Bronchial epithelial cell (primary cell): ENCODE data around the gene FAM124A. TPM values are rescaled to one million over a fixed set of nuclear protein-coding genes. Genes with fewer than 3 reads are reported as not detected.

Source experiments
- DNase-seq: peaks from one replicate; pipeline ENCODE4 v3.0.0-alpha.2; 2010; ENCODE audit warnings: low read depth
- FAIRE-seq: peaks from 2 replicates; lab custom pipeline; 2011; peaks lifted over from hg19 to GRCh38; lab: Jason Lieb, UNC
- H3K27me3 ChIP-seq: 2 replicates; pipeline ENCODE4 v1.5.1; 2011; ENCODE audit warnings: low read length; ENCODE audit not compliant: control insufficient read depth, insufficient read depth
- H3K36me3 ChIP-seq: 2 replicates; pipeline ENCODE4 v1.5.1; 2011; ENCODE audit warnings: low read length; ENCODE audit not compliant: control insufficient read depth, insufficient read depth
- H3K4me3 ChIP-seq: 2 replicates; pipeline ENCODE4 v1.5.1; 2011; ENCODE audit warnings: mild to moderate bottlenecking, low read depth, low read length, control low read depth
- total RNA-seq: library from RNA; depleted of rRNA; stranded (reverse); fragments of >200 nt; gene quantifications from 2 replicates; pipeline ENCODE4 v1.2.1, GENCODE V29; 2014
- TF ChIP-seq, protein P1 (sequence below): IDR thresholded peaks from 2 replicates; pipeline ENCODE4 v1.5.1; 2011; ENCODE audit warnings: mild to moderate bottlenecking, moderate library complexity, low read length, control low read depth, inconsistent platforms; ENCODE audit not compliant: insufficient read depth, severe bottlenecking

FAM124A gene
- total RNA-seq, 1 donor from 2014 or later = not detected

DNA sequence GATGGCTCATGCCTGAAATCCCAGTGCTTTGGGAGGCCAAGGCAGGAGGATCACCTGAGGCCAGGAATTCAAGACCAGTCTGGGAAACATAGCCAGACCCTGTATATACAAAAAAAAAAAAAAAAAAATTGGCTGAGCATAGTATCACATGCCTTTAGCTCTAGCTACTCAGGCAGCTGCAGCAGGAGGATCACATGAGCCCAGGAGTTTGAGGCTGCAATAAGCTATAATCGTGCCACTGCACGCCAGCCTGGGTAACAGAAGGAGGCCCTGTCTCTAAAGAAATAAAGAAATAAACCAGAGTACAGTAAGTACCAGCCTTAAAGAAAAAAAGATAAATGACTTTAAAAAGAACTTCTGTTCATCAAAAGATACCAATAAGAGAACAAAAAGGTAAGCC, 52.9 kb downstream of the FAM124A start:
- H3K4me3 ChIP-seq = no peak overlapping the region
- FAIRE-seq (no peak), DNase-seq (no peak)
- H3K27me3 ChIP-seq = no peaks in the 10 kb centered on the region
- TF ChIP-seq, protein P1, sequence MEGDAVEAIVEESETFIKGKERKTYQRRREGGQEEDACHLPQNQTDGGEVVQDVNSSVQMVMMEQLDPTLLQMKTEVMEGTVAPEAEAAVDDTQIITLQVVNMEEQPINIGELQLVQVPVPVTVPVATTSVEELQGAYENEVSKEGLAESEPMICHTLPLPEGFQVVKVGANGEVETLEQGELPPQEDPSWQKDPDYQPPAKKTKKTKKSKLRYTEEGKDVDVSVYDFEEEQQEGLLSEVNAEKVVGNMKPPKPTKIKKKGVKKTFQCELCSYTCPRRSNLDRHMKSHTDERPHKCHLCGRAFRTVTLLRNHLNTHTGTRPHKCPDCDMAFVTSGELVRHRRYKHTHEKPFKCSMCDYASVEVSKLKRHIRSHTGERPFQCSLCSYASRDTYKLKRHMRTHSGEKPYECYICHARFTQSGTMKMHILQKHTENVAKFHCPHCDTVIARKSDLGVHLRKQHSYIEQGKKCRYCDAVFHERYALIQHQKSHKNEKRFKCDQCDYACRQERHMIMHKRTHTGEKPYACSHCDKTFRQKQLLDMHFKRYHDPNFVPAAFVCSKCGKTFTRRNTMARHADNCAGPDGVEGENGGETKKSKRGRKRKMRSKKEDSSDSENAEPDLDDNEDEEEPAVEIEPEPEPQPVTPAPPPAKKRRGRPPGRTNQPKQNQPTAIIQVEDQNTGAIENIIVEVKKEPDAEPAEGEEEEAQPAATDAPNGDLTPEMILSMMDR = no peak
- no peaks in the 10 kb centered on the region for H3K36me3 ChIP-seq

DNA sequence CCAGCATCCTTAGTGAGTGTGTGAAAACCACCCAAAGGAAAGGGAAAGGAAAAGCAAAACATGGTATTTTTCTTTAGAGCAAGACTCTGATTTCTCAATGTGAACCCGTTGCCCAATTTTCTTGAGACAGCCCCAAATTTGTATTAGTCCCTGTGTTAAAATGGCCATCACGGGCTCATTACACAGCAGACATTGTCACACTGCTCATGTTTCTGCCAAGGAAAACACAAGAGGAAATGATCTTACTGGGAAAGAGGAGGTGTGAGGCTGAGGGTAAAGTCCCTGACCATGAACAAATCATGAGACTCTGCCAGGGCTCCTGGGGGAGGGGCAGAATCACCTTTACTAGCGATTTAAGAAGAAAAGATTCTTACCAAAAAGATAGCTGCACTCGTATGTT, 54.4 kb downstream of the FAM124A start:
- Histone ChIP-seq H3K27me3 (no peaks in the 10 kb centered on the region), H3K4me3 (no peak overlapping the region), H3K36me3 (no peaks in the 10 kb centered on the region)
- TF ChIP-seq, protein P1 = no peak
- FAIRE-seq (no peak), DNase-seq (no peak)

DNA sequence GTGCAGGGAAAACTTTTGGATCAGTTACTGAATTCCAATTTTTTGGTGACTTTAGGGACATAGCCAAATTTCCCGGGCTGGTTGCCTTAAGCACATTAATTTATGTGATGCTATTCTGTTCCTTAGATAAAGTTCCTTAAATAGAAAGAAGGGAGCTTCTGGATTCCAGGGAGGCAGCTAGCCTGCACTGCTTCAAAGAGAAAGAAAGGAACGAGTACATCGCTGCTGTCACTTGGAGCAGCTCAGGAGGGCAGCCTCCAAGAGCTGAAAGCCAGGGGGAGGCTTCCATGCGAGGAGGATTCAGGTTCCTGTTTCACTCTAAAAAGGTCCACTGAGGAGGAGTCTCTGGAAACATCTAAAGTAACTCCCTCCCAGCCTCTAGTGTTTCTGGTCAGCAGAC, 55.7 kb downstream of the FAM124A start:
- Histone ChIP-seq H3K27me3 (no peaks in the 10 kb centered on the region), H3K36me3 (no peaks in the 10 kb centered on the region), H3K4me3 (no peak overlapping the region)
- FAIRE-seq (no peak), DNase-seq (no peak)
- TF ChIP-seq, protein P1 = no peak

DNA sequence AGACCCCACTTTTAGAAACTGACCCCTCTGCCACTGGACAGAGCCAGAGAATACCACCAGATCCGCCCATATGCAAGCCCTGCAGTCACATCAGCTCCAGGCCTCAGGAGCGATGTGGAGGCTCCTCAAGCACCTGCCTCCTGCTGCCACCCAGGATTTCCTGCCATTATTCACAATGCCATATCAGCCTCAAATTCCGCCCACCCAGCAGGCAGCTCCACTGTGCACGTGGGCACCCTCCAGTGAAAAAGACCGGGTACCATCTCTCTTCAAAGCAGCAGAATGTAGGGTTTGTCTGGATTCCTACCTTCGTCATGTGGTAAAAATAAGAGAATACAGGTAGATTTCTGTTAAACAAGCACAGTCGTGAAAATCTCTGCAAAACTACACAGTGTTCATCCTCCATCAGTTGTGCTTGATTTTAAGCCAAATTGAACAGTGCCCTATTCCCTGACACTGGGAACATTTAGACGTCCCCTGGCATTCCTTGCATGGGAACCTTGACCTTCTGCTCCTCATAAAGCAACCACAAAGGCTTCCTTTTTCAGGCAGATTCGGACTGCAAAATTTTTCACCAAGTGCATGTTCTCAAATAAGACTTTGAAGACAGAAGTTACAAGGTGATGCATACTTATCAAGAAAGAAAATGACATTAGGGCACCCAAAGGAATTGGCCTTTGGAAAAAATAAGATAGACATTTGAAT, 56.4 kb downstream of the FAM124A start:
- FAIRE-seq = peak; percentile 52

DNA sequence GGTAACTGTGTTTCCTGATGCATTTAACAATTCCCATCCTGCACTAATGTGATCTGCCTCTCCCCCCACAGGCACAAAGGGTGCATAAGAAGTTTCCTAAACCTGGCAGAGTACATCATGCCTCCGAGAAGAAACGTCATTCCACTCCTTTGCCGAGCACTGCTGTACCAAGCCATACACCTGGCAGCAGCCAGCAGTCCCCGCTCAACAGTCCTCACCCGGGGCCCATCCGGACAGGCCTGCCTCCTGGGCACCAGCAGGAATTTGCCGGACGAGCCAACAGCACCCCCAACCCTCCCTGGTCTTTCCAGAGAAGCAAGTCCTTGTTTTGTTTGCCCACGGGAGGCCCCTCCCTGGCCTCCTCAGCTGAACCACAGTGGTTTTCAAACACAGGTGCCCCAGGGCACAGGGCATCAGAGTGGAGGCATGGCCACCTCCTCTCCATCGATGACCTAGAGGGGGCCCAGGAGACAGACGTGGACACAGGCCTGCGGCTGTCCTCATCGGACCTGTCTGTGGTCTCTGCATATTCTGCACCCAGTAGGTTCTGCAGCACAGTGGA, 58.3 kb downstream of the FAM124A start:
- DNase-seq (no peak), FAIRE-seq (peak; percentile 75)
- Histone ChIP-seq H3K27me3 (no peaks in the 10 kb centered on the region), H3K4me3 (no peak overlapping the region), H3K36me3 (no peaks in the 10 kb centered on the region)
- TF ChIP-seq, protein P1 = no peak

More for the DNA sequence above, 56.4 kb downstream of the FAM124A start:
- no peaks in the 10 kb centered on the region for H3K36me3 ChIP-seq
- no peak overlapping the region for H3K4me3 ChIP-seq
- TF ChIP-seq, protein P1 = no peak
- DNase-seq = no peak
- no peaks in the 10 kb centered on the region for H3K27me3 ChIP-seq
